Brain microvascular endothelial cell (primary cell): ENCODE data around the gene CNKSR3.

ENCODE experiments used
- DNase-seq: peaks from one replicate; pipeline ENCODE4 v3.0.0-alpha.2; 2020
- H3K27ac ChIP-seq: fragments of 250-450 bp; sonication (Bioruptor Pico); 2 replicates; pipeline ENCODE4 v1.5.1; 2020; ENCODE audit warnings: mild to moderate bottlenecking, moderate library complexity
- H3K27me3 ChIP-seq: fragments of 250-450 bp; sonication (Bioruptor Pico); replicated peaks from 2 replicates; pipeline ENCODE4 v1.5.1; 2020; ENCODE audit warnings: mild to moderate bottlenecking
- H3K36me3 ChIP-seq: fragments of 250-450 bp; sonication (Bioruptor Pico); replicated peaks from 2 replicates; pipeline ENCODE4 v1.5.1; 2020; ENCODE audit warnings: mild to moderate bottlenecking
- H3K4me3 ChIP-seq: 2 replicates; pipeline ENCODE4 v1.5.1; 2011; ENCODE audit warnings: low read depth, mild to moderate bottlenecking, control low read depth, low read length, moderate library complexity
- CTCF ChIP-seq: IDR thresholded peaks from 2 replicates; pipeline ENCODE4 v1.5.1; 2011; ENCODE audit warnings: low read depth, mild to moderate bottlenecking, moderate library complexity, low read length, control low read depth, inconsistent platforms; ENCODE audit errors: missing control alignments
- in situ Hi-C: cut with HindIII; loops from 2 replicates; pipeline ENCODE4 v1.10.0; 2017; ENCODE audit warnings: low sequenced_read_pairs, low pct_ligation_motif_present

The CNKSR3 gene

GRCh38 chr6:154500769-154501577, 9.5 kb downstream of the CNKSR3 start:
- in situ Hi-C loops = no loop called here
- Histone ChIP-seq H3K4me3 (no peak overlapping the region), H3K36me3 (no peaks in the 10 kb centered on the region), H3K27me3 (no peaks in the 10 kb centered on the region), H3K27ac (no peak overlapping the region)
- DNase-seq = no peak
- TF ChIP-seq CTCF = peak; percentile 66

- H3K27me3 ChIP-seq = no peaks in the 10 kb centered on the region
- H3K27ac ChIP-seq = no peak overlapping the region
- no peaks in the 10 kb centered on the region for H3K36me3 ChIP-seq
- no peak for TF ChIP-seq CTCF
- no peak overlapping the region for H3K4me3 ChIP-seq
- no peak for DNase-seq
- in situ Hi-C loops = no loop called here
Observed at GRCh38 chr6:154499855-154500589, 10.5 kb downstream of the CNKSR3 start.

- DNase-seq = no peak
- H3K4me3 ChIP-seq = no peak overlapping the region
- no peak for TF ChIP-seq CTCF
- in situ Hi-C loops = no loop called here
- no peaks in the 10 kb centered on the region for H3K27me3 ChIP-seq
- H3K36me3 ChIP-seq = no peaks in the 10 kb centered on the region
- no peak overlapping the region for H3K27ac ChIP-seq
Observed at GRCh38 chr6:154498340-154498934, 12.0 kb downstream of the CNKSR3 start.

GRCh38 chr6:154496793-154497517, 13.5 kb downstream of the CNKSR3 start:
- in situ Hi-C loops = no loop called here
- Histone ChIP-seq H3K27ac (no peak overlapping the region), H3K4me3 (no peak overlapping the region), H3K36me3 (no peaks in the 10 kb centered on the region), H3K27me3 (no peaks in the 10 kb centered on the region)
- no peak for TF ChIP-seq CTCF
- DNase-seq = no peak

GRCh38 chr6:154496186-154496585, 14.3 kb downstream of the CNKSR3 start:
- H3K27me3 ChIP-seq = no peaks in the 10 kb centered on the region
- in situ Hi-C loops = no loop called here
- no peak overlapping the region for H3K27ac ChIP-seq
- no peak overlapping the region for H3K4me3 ChIP-seq
- H3K36me3 ChIP-seq = no peaks in the 10 kb centered on the region
- TF ChIP-seq CTCF = no peak
- DNase-seq = no peak
